Activated T-helper 9 cell treated with anti-CD3 and anti-CD28 coated beads, Interleukin-2, amount 50 U/mL, for 16 hours (primary cell): Measurements from ENCODE around the gene CHID1.

ENCODE experiments used
- DNase-seq: peaks from one replicate; pipeline ENCODE4 v3.0.0-alpha.2; 2020; ENCODE audit warnings: low read depth

Gene CHID1

GRCh38 chr11:888310-889212, 22.0 kb downstream of the CHID1 start:
- DNase-seq = no peak

DNA sequence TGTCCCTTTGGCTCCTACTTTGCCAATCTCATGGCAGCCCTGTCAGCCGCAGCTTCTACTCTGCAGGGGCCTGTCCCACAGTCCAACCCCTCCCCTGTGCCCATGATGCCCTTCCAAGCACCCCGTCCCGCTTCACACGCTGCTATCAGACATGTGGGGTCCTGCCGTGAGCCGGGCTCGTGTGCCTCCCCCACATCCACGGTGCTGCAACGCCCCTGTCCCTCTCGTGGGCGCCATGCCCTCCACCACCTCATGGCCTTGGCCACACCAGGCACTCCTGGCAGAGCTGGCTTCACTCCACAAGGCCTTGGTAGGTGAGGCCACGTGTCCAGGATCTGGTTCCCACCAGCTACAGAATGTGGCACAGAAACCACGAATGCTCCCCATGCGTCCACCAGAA, 23.0 kb downstream of the CHID1 start:
- no peak for DNase-seq

GRCh38 chr11:886568-886967, 24.0 kb downstream of the CHID1 start:
- DNase-seq = no peak

GRCh38 chr11:884578-885070, 26.0 kb downstream of the CHID1 start:
- DNase-seq = no peak

DNA sequence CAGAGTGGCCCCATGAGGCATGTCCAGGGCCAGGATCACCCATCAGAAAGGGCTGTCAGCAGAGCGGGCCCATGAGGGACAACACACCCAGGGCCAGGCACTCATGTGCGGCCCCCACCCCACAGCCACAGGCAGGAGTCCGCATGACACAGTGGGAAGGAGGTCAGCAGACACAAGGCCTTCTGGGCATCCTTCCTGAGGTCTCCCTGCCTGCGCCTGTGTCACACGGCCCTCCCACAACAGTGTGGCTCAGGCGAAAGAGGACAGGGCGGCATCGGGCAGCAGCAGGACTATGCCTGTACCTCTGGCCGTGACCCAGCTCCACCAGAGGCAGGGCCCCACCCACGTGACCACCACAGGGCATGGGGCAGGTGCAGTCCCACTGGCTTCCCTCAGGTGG, 27.1 kb downstream of the CHID1 start:
- DNase-seq = no peak

DNA sequence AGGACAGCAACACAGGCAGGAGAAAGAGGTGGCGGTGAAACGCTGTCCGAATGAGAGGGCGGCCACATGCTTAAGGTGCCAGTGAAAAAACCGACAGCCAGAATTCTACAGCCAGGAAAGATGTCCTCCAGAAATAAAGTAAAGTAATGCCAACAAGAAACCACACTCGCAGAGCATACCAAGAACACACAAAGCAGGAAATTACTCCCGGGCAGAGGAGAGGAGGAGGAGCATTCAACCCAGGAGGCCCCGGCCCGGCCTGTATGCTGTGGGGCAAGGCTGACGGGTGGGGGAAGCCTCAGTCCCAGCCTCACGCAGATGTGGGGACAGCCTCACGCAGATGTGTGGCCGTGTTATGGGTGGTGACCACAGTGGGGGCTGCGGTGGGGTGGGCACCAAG, 28.0 kb downstream of the CHID1 start:
- DNase-seq = no peak

DNA sequence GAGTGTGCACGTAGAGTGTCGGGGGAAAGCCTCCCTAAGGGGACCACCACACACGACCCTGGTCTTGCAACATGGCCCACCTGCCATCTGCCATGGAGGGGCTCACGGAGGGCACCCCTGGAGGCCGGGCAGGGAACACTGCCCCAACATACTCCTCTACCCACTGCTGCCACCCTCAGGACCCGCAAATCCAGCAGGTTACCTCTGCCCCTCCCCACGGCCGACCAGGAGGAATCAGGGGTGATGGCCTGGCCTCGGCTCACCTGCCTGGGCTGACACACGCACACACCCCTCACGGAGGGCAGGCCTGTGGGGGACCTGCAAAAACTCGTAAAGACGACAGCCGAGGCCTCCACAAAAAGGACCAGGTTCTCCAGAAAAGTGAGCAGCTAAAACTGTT, 30.2 kb downstream of the CHID1 start:
- no peak for DNase-seq

- no peak for DNase-seq
These were observed 33.0 kb downstream of the CHID1 start for GRCh38 chr11:877565-877964.

DNA sequence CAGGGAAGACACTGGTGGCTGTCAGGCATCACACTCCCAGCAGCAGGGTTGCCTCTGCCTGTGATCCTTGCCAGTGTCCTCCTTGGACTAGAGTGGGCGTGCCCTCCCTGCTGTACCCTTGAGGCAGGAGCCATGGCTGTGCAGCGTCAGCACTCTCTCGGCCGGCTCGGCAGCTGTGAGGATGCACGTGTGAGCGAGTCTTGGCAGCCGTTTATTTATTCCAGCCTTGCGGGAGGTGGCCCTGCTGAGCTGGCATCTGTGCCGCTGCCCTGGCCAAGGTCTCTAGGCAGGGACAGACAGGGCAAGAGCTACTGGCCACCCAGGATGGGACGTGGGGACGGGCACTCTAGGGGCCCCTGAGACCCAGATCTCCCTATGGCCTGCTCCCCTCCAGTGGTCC, 34.1 kb downstream of the CHID1 start:
- DNase-seq = no peak

- no peak for DNase-seq
These were observed 34.8 kb downstream of the CHID1 start for GRCh38 chr11:875769-876301.

DNA sequence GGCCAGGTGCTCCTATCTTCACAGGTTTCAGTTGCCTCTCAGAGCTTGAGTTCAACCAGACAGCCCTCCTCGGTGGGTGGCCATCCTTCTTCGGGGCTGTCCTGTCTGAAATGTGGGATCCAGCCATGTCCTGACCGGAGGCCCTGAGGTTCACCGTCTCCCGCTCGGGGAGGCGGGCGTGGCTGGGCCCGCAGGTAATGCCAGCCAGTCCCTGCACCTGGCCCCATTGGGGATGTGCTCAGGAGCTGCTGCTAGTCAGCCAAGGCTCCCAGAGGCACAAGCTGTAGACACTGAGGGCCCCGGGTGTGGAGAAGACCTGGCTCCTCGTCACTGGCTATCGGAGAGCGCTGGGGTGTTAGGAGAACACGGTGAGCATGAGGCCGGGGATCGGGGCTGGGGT, 35.4 kb downstream of the CHID1 start:
- no peak for DNase-seq

DNA sequence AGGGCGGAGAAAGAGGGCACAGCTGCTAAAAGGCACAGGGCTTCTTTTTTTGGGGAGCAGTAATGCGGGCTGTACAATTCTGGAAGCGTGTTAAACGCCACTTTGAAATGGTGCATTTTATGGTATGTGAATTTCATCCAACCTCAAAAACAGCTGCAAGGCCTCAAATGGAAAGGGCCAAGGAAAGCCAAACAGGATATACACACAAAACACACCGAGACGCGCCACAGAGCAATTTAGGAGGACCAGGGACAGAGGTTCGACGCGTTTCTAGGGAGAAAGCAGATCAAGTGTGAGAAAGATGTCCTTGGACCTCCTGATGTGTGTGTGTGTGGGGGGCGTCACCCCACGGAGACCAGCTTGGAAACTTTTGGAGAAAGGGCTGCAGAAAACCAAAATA, 36.9 kb downstream of the CHID1 start:
- no peak for DNase-seq

- no peak for DNase-seq
These were observed 37.8 kb downstream of the CHID1 start for GRCh38 chr11:872799-873198.

GRCh38 chr11:871472-871871, 39.1 kb downstream of the CHID1 start:
- DNase-seq = no peak

DNA sequence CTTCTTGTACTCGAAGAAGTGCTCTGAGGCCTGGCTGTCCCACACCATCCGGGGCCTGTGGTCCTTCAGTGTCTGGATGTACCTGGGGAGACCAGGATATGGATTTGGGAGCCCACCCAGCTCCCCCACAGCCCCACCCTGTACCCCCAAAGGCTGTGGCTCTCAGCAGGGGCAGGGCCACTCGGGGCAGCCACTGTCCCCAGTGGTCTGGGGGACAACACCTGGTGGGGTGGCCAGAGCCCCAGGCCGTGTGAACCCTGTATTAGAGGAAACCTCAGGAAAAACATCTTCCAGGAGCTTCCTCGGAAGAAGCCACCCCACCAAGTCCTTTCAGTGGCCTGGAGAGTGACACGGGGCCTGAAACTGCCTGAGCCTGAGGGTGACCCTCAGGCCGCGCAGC, 40.2 kb downstream of the CHID1 start:
- no peak for DNase-seq

GRCh38 chr11:870127-870413, 40.5 kb downstream of the CHID1 start:
- DNase-seq = no peak

DNA sequence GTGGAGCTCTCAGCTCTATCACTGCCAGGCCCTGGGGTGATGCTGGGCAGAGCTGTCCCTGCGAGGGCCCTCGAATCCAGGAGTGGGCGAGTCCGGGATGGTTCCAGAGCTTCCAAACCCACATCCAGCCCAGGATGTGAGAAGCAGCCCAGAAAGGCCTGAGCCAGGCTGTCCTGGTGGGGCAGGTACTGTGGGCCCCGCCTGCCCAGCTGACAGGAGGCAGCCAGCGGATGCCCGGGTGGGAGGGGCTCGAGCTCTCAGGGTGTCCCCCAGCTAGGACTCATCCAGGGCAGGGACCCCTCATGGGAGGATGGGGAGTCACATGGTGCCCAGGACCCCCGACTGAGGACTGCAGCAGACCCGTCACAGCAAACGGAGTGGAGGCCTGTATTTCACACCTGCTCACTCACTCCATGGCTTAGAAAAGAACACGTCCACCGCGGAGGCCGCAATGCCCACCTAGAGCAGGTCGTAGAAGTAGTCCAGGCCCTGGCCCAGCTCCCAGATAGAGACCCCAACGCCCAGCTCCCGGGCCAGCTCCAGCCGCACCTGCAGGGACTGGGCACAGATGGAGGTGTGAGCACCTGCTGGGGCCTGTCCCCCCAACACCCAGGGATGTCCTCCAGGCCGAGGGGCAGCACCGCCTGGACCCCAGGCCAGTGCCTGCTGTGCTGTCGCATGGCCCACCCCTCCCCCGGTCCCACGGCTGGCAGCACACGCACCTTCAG, 41.0 kb downstream of the CHID1 start:
- no peak for DNase-seq

DNA sequence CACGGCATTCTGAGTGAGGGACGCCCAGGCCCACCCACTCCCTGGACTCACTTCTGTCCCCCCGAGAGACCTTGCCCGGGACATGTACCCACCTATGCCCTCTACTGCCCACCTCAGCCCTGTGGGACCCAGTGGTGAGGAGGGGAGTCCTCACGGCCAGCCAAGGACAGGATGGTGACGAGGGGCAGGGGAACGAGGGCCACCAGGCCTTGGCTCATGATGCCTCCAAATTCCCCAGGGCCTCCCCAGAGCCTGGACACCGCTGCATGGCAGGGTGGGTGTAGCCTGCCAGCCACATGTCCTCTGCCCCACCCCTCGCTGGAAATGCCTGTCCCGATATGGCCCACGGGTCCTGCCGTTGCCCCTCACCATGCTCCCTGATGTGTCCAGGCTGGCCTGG, 41.8 kb downstream of the CHID1 start:
- DNase-seq = no peak

GRCh38 chr11:868394-868793, 42.2 kb downstream of the CHID1 start:
- DNase-seq = no peak

- no peak for DNase-seq
These were observed 42.7 kb downstream of the CHID1 start for GRCh38 chr11:867856-868358.

- no peak for DNase-seq
These were observed 44.1 kb downstream of the CHID1 start for GRCh38 chr11:866481-866880.

DNA sequence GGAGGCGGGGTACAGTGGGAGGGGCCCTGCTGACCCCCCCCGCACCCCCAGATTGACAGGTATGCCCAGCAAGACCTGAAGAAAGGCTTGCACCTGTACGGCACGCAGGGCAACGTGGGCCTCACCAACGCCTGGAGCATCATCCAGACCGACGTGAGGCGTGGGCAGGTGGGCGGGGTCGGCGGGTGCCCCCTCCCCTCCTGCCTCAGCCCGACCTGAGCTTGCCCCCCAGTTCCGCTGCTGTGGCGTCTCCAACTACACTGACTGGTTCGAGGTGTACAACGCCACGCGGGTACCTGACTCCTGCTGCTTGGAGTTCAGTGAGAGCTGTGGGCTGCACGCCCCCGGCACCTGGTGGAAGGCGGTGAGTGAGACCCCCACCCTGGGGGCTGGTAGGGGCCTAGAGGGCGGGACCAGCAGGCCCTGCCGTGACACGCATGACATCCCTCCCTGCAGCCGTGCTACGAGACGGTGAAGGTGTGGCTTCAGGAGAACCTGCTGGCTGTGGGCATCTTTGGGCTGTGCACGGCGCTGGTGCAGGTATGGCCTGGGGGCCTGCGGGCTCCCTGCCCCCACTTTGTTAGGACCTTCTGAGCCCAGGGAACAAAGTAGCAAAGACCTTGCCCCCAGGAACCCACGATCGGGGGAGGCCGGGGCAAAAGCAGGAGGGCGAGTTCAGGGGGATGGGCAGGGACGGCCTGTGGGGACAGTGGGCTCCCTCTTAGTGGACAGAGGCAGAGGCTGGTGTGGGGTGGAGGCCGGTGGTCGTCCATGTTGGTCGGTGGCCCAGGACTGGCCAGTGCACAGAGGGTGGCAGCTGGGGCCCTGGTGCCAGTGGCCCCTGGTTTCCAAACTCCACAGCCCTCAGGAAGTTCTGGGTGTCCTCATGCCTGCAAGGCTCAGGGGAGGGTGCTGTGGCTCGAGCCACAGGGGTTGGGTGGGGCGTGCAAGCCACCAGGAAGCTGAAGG, 44.9 kb downstream of the CHID1 start:
- DNase-seq = no peak
